Glutamatergic neuron (in vitro differentiated cells): Measurements from ENCODE around the gene TBC1D1. TPM values are rescaled to one million over a fixed set of nuclear protein-coding genes. Genes with fewer than 3 reads are reported as not detected.

Experiments
- DNase-seq: peaks from one replicate; pipeline ENCODE4 v3.0.0; 2022
- H3K27ac Mint-ChIP-seq: one replicate; pipeline ENCODE4 v1.8.0; 2020; ENCODE audit warnings: mild to moderate bottlenecking, mixed read lengths, inconsistent platforms; ENCODE audit not compliant: unreplicated experiment
- H3K27me3 Mint-ChIP-seq: one replicate; pipeline ENCODE4 v1.8.0; 2020; ENCODE audit warnings: mild to moderate bottlenecking, moderate library complexity, mixed read lengths, inconsistent platforms; ENCODE audit not compliant: unreplicated experiment
- H3K36me3 Mint-ChIP-seq: one replicate; pipeline ENCODE4 v1.8.0; 2020; ENCODE audit warnings: mild to moderate bottlenecking, mixed read lengths, inconsistent platforms; ENCODE audit not compliant: unreplicated experiment
- H3K4me1 Mint-ChIP-seq: one replicate; pipeline ENCODE4 v1.8.0; 2020; ENCODE audit warnings: mild to moderate bottlenecking, low read depth, mixed read lengths, inconsistent platforms; ENCODE audit not compliant: unreplicated experiment
- H3K4me3 Mint-ChIP-seq: one replicate; pipeline ENCODE4 v1.8.0; 2020; ENCODE audit warnings: mild to moderate bottlenecking, mixed read lengths, inconsistent platforms; ENCODE audit not compliant: unreplicated experiment
- H3K9me3 Mint-ChIP-seq: one replicate; pipeline ENCODE4 v1.8.0; 2020; ENCODE audit warnings: mild to moderate bottlenecking, moderate library complexity, mixed read lengths, inconsistent platforms; ENCODE audit not compliant: unreplicated experiment
- CTCF ChIP-seq: fragments of 200-600 bp; sonication (generic); IDR thresholded peaks from one replicate; pipeline ENCODE4 v1.5.0; 2021; ENCODE audit not compliant: partially characterized antibody, unreplicated experiment
- total RNA-seq: library from RNA; stranded (reverse); fragmentation: NEBNext Ultra II Directional; extraction: Animal tissue kit (Norgen Biotek cat#: 25700); gene quantifications from one replicate; pipeline ENCODE4 v1.2.1, GENCODE V29; 2021; ENCODE audit not compliant: unreplicated experiment

Gene TBC1D1
- total RNA-seq, 1 donor from 2014 or later, result 106 TPM

DNA sequence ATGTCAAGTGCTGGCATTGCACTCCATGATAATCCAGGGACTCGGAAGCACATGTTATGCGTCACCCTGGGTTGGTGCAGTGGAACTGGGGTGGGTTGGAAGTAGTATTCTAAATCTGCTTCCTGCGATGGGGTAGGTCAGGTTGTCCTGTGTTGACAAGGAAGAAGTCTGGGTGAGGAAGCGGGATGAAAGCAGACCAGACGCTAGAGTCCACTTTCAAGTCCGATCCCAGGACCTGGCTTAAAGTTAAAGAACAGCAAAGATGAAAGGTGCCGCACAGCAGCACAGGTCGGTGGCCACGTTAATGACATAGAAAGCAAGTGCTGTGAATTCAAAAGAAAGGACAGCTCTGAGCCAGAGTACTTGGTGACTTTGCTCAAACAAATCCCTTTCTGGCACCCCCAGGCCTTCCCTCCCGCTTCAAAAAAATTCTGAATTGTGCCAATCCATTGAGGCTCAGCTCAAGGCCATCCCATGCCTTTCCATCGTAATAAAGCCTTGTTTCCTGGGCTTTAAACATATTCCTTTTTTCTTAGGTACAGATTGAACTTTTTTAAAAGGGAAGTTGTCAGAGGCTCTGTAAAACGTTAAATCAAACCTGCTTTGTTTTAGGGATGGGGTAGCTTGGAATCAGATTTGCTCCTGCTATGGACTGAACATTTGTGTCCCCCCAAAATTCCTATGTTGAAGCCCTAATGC, 187.1 kb downstream of the TBC1D1 start:
- H3K27me3 Mint-ChIP-seq, result no peaks in the 10 kb centered on the region
- peaks cover 4% of the 10 kb centered on the region for H3K9me3 Mint-ChIP-seq
- no peak for DNase-seq
- no peak overlapping the region for H3K27ac Mint-ChIP-seq
- no peaks in the 10 kb centered on the region for H3K36me3 Mint-ChIP-seq
- H3K4me3 Mint-ChIP-seq, result no peak overlapping the region
- TF ChIP-seq CTCF, result no peak
- H3K4me1 Mint-ChIP-seq, result peaks cover 16% of the 10 kb centered on the region

GRCh38 chr4:38078590-38079421, 187.9 kb downstream of the TBC1D1 start:
- Mint-ChIP-seq H3K27ac (no peak overlapping the region), H3K4me1 (peaks cover 18% of the 10 kb centered on the region), H3K4me3 (no peak overlapping the region), H3K27me3 (no peaks in the 10 kb centered on the region), H3K36me3 (no peaks in the 10 kb centered on the region), H3K9me3 (peaks cover 4% of the 10 kb centered on the region)
- TF ChIP-seq CTCF, result no peak
- no peak for DNase-seq

- peaks cover 30% of the 10 kb centered on the region for H3K4me1 Mint-ChIP-seq
- no peaks in the 10 kb centered on the region for H3K27me3 Mint-ChIP-seq
- peaks cover 4% of the 10 kb centered on the region for H3K9me3 Mint-ChIP-seq
- H3K4me3 Mint-ChIP-seq, result no peak overlapping the region
- H3K36me3 Mint-ChIP-seq, result no peaks in the 10 kb centered on the region
- DNase-seq, result no peak
- no peak for TF ChIP-seq CTCF
- H3K27ac Mint-ChIP-seq, result no peak overlapping the region
Measured at GRCh38 chr4:38080061-38080974, 189.4 kb downstream of the TBC1D1 start.

DNA sequence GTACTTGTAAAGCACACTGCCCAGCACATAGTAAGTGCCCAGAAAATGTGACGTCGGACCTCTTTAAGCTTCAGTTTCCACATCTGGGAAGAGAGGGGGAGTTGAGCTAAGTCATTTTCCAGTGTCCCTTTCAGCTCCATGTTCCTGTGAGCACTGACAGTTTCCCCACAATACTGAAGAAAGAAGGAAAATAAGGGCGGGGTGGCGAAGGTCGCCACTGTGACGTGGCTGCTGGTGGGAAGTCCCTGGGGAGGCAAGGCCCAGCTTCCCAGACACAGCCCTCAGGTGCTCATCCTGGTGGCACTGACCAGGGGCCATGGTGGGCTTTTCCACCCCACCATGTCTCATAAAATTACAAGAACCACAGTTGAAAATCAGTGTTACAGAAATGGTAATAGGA, 191.1 kb downstream of the TBC1D1 start:
- H3K4me3 Mint-ChIP-seq, result no peak overlapping the region
- DNase-seq, result no peak
- no peaks in the 10 kb centered on the region for H3K27me3 Mint-ChIP-seq
- TF ChIP-seq CTCF, result no peak
- H3K9me3 Mint-ChIP-seq, result peaks cover 4% of the 10 kb centered on the region
- no peaks in the 10 kb centered on the region for H3K36me3 Mint-ChIP-seq
- H3K4me1 Mint-ChIP-seq, result peaks cover 47% of the 10 kb centered on the region
- no peak overlapping the region for H3K27ac Mint-ChIP-seq
